Measurements from ENCODE around the gene RALY. TPM values are rescaled to one million over a fixed set of nuclear protein-coding genes. Genes with fewer than 3 reads are reported as not detected.

Gene RALY
- total RNA-seq, 2 donors from 2014 or later: 74.2 to 86.4 TPM

DNA sequence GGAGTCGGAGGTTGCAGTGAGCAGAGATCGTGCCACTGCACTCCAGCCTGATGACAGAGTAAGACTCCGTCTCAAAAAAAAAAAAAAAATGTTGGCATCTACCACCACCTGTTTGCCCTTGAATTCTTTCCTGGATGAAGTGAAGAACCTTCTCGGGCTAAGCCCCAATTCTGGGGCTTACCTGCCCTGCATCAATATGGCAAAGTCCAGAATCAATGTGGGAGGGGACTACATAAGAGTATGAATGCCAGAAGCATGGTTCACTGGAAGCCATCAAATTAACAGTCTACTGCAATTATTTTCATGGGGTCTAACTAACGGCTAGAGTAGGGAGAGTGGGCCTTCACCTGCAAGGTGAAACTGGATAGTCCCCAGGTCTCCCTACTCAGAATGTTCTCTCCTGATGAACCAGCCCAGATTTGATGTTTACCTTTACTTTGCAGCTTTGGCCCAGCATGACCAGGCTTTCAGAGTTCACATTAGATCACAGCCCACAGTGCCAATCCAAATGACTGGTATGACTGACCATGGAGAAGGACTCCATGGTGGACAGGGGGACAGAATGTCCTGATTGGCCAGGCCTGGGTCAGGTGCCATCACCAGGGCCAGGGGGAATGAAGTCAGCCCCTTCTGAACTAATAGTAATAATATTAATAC lies 7.0 kb upstream of the RALY start:
- no peaks in the 10 kb centered on the region for H3K36me3 ChIP-seq
- H3K4me1 ChIP-seq: peaks cover 0 to 1% of the 10 kb centered on the region in 2 donors
- DNase-seq (ENCODE audit: low spot score): no peak
- H3K27me3 ChIP-seq: no peaks in the 10 kb centered on the region
- H3K9me3 ChIP-seq: no peaks in the 10 kb centered on the region
- H3K27ac ChIP-seq: no peak overlapping the region
- no peak overlapping the region for H3K4me3 ChIP-seq
- TF ChIP-seq, protein P1, sequence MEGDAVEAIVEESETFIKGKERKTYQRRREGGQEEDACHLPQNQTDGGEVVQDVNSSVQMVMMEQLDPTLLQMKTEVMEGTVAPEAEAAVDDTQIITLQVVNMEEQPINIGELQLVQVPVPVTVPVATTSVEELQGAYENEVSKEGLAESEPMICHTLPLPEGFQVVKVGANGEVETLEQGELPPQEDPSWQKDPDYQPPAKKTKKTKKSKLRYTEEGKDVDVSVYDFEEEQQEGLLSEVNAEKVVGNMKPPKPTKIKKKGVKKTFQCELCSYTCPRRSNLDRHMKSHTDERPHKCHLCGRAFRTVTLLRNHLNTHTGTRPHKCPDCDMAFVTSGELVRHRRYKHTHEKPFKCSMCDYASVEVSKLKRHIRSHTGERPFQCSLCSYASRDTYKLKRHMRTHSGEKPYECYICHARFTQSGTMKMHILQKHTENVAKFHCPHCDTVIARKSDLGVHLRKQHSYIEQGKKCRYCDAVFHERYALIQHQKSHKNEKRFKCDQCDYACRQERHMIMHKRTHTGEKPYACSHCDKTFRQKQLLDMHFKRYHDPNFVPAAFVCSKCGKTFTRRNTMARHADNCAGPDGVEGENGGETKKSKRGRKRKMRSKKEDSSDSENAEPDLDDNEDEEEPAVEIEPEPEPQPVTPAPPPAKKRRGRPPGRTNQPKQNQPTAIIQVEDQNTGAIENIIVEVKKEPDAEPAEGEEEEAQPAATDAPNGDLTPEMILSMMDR (IDR thresholded peaks at IDR 0.05): no peak

DNA sequence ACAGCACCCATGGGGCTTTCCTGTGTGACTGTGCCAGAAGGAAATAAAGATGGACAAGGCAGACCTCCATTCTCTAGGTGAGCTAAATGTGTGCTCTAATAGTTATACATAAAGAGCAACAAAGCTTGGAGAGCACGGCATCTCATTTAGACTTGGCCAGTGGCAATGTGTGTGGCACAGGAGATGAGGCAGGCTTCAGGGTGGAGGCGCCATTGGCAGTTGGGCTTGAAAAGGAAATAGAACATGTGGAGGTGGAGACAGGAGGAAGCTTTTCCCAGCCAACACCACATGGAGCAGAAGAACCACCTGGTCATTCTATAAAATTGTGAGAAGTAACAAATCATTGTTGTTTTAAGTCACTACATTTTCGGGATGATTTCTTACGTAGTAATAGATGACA lies 3.6 kb upstream of the RALY start:
- H3K36me3 ChIP-seq: no peaks in the 10 kb centered on the region
- TF ChIP-seq, protein P1 (IDR thresholded peaks at IDR 0.05): no peak
- no peaks in the 10 kb centered on the region for H3K9me3 ChIP-seq
- no peaks in the 10 kb centered on the region for H3K27me3 ChIP-seq
- no peak overlapping the region for H3K27ac ChIP-seq
- no peak overlapping the region for H3K4me3 ChIP-seq
- DNase-seq (ENCODE audit: low spot score): no peak
- H3K4me1 ChIP-seq: peaks cover 0 to 16% of the 10 kb centered on the region in 2 donors

DNA sequence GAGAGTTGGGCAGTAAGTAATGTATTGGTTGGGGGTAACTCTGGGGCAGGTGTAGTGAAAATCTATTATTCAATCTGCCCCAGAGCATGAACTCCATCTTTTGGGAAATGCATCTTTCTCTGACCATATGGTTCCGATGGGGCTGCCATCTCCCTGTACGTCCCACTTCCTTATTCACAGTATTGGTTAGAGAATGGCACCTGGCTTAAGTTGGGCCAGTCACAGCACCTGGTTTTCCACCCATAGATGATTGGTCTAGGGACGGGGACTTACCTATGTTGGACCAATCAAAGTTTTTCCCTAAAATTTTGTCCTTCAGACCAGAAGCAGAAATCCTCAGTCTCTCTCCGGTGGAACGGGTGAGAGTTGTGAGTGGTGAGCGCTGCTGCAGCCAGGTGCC lies 2.2 kb upstream of the RALY start:
- TF ChIP-seq, protein P1 (IDR thresholded peaks at IDR 0.05): no peak
- Histone ChIP-seq H3K36me3 (no peaks in the 10 kb centered on the region), H3K9me3 (no peaks in the 10 kb centered on the region), H3K4me3 (no peak overlapping the region), H3K27ac (no peak overlapping the region), H3K27me3 (no peaks in the 10 kb centered on the region), H3K4me1 (peaks cover 0 to 31% of the 10 kb centered on the region in 2 donors)
- no peak for DNase-seq (ENCODE audit: low spot score)

DNA sequence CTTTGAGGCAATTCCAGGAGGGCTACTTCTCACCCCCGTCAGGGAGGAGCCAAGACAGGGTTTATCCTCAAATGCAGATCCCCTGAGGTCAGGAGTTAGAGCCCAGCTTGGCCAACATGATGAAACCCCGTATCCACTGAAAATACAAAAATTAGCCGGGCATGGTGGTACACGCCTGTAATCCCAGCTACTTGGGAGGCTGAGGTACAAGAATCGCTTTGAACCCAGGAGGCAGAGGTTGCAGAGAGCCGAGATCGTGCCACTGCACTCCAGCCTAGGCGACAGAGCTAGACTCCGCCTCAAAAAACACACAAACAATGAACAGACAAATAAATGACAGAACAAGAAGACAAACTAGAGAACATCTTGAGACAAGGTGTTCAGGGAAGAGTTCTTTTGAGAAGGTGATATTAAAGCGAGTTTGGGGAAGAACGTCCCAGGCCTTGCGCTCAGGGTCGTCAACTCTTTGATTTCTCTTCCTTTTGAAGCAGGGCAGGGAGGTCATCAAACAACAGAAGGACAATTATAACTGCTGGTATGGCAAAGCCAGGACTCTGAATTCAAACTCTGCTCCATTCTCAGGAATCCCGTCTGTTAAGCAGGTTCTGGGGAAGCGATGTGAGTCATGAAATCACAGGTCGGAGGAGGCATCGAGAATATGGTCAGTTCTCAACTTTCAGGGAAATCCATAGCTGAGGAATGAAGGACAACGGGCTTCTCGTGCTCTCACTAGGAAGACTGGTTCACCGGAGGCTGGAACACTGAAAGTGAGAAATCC lies 1.4 kb upstream of the RALY start:
- Histone ChIP-seq H3K4me1 (peaks cover 0 to 39% of the 10 kb centered on the region in 2 donors), H3K36me3 (no peaks in the 10 kb centered on the region), H3K9me3 (no peaks in the 10 kb centered on the region), H3K27ac (peak overlapping the region; percentile 96 to 98), H3K27me3 (no peaks in the 10 kb centered on the region), H3K4me3 (peak overlapping the region; percentile 73 to 81)
- TF ChIP-seq, protein P1 (IDR thresholded peaks at IDR 0.05): no peak
- no peak for DNase-seq (ENCODE audit: low spot score)

DNA sequence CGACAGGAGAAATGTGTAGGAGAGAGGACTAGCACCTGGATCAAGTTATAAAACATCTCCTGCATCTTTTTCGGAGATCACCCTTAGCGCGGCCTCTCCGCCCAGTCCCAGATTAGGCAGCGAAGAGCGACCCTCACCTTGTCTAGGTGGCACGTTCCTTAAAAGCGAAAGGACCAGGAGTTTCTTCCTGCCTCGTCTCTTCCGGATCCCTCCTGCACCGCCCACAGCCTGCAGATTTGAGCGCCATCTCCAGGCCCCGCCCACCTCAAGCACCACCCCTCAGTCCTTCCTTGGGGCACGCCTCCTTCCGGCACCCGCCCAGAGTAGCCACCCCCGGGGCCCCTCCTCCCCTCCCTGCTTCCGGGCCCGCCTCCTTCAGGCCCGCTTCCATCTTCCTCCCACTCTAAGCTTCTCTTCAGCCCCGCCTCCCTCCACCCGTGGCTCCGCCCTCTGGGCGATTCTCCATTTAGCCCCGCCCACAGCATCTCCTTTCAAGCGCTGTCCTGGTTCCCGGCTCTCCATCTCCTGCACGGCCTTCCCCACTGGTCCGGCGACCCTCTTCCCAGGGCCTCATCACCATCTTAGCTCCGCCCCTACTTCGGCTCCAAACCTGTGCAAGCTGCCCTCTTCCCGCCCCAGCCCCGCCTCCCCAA lies 662 bp upstream of the RALY start:
- Histone ChIP-seq H3K4me1 (peaks cover 0 to 46% of the 10 kb centered on the region in 2 donors), H3K9me3 (no peaks in the 10 kb centered on the region)

More for the DNA sequence above, 662 bp upstream of the RALY start:
- DNase-seq (ENCODE audit: low spot score): peak; percentile 98
- Histone ChIP-seq H3K27ac (peak overlapping the region; percentile 96 to 98), H3K36me3 (no peaks in the 10 kb centered on the region), H3K4me3 (peak overlapping the region; percentile 73 to 81), H3K27me3 (no peaks in the 10 kb centered on the region)
- TF ChIP-seq, protein P1 (IDR thresholded peaks at IDR 0.05): no peak
